ENCODE data around the gene NETO2. TPM values are rescaled to one million over a fixed set of nuclear protein-coding genes. Genes with fewer than 3 reads are reported as not detected.

NETO2 gene
- total and polyA plus RNA-seq, 2 of the 13 experiments (the other 11 are each of a cell fraction or from before 2014, with no cell fraction given) = 8.2 to 13.5 TPM

DNA sequence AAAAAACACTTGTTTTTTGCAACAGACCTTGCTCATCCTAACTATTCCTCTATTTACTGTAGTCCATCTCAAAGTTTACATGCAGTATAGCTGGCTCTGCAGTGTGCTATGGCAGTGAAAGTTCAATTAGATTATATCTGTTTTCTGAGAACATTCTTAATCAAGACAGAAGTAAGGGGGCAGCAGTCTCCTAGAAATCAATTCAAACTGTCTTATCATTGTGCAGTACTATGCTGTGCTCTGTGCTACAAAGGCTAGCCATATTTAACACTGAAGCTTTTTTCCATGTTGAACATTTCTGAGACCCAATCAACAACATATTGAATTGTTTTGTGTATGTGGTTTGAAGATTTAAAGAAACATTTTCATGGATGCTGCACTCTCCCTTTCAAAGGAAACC lies 11.4 kb downstream of the NETO2 start:
- no peak overlapping the region for H3K4me3 ChIP-seq (replicated peaks in 1 of 3; ENCODE audit: insufficient read depth in 1 of 3, low read depth in 2 of 3, low read length in 3 of 3)
- no peaks in the 10 kb centered on the region for H3K27me3 ChIP-seq (ENCODE audit: control insufficient read depth in 1 of 2, insufficient read depth in 2 of 2, low read length in 2 of 2)
- in situ Hi-C loops (cut with HindIII; ENCODE audit: extremely low pct_ligation_motif_present, low pct_unique_long_range_greater_than_20kb) = loop anchor here (10.0 kb wide), 1 partner anchor 188 kb away; no protein-coding TSS in a partner anchor
- BruUV-seq (replicated peaks) = no TSS peak
- no peak overlapping the region for H2AFZ ChIP-seq (ENCODE audit: low read length)
- H3K36me3 ChIP-seq (replicated peaks in 1 of 2; ENCODE audit: control insufficient read depth in 1 of 2, insufficient read depth in 2 of 2, low read length in 2 of 2) = no peaks in the 10 kb centered on the region
- TF ChIP-seq AGO1 (IDR thresholded peaks at IDR 0.05; ENCODE audit: low read depth, low read length, poor library complexity, severe bottlenecking) (no peak), ZBTB10 (CRISPR knock-in tag; IDR thresholded peaks at IDR 0.05; ENCODE audit: borderline replicate concordance) (no peak), ZFP82 (CRISPR knock-in tag; IDR thresholded peaks at IDR 0.05; ENCODE audit: borderline replicate concordance) (no peak), RXRB (CRISPR knock-in tag; IDR thresholded peaks at IDR 0.05; ENCODE audit: borderline replicate concordance) (no peak), REXO4 (CRISPR knock-in tag; IDR thresholded peaks at IDR 0.05; ENCODE audit: borderline replicate concordance) (no peak), GATAD2A (CRISPR knock-in tag; IDR thresholded peaks at IDR 0.05) (no peak), PAF1 (CRISPR knock-in tag; IDR thresholded peaks at IDR 0.05) (no peak), TAF15 (IDR thresholded peaks at IDR 0.05; ENCODE audit: low read depth, low read length, poor library complexity, severe bottlenecking) (no peak), ZNF230 (CRISPR knock-in tag; IDR thresholded peaks at IDR 0.05) (no peak), ZNF713 (CRISPR knock-in tag; IDR thresholded peaks at IDR 0.05) (no peak), ZNF430 (CRISPR knock-in tag; IDR thresholded peaks at IDR 0.05) (no peak)
- TF ChIP-seq, protein P1, sequence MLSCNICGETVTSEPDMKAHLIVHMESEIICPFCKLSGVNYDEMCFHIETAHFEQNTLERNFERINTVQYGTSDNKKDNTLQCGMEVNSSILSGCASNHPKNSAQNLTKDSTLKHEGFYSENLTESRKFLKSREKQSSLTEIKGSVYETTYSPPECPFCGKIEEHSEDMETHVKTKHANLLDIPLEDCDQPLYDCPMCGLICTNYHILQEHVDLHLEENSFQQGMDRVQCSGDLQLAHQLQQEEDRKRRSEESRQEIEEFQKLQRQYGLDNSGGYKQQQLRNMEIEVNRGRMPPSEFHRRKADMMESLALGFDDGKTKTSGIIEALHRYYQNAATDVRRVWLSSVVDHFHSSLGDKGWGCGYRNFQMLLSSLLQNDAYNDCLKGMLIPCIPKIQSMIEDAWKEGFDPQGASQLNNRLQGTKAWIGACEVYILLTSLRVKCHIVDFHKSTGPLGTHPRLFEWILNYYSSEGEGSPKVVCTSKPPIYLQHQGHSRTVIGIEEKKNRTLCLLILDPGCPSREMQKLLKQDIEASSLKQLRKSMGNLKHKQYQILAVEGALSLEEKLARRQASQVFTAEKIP (CRISPR knock-in tag; IDR thresholded peaks at IDR 0.05; ENCODE audit: borderline replicate concordance) = no peak
- TF ChIP-seq, protein P2, sequence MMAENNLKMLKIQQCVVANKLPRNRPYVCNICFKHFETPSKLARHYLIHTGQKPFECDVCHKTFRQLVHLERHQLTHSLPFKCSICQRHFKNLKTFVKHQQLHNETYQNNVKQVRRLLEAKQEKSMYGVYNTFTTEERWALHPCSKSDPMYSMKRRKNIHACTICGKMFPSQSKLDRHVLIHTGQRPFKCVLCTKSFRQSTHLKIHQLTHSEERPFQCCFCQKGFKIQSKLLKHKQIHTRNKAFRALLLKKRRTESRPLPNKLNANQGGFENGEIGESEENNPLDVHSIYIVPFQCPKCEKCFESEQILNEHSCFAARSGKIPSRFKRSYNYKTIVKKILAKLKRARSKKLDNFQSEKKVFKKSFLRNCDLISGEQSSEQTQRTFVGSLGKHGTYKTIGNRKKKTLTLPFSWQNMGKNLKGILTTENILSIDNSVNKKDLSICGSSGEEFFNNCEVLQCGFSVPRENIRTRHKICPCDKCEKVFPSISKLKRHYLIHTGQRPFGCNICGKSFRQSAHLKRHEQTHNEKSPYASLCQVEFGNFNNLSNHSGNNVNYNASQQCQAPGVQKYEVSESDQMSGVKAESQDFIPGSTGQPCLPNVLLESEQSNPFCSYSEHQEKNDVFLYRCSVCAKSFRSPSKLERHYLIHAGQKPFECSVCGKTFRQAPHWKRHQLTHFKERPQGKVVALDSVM (CRISPR knock-in tag; IDR thresholded peaks at IDR 0.05) = no peak
- TF ChIP-seq, protein P3, sequence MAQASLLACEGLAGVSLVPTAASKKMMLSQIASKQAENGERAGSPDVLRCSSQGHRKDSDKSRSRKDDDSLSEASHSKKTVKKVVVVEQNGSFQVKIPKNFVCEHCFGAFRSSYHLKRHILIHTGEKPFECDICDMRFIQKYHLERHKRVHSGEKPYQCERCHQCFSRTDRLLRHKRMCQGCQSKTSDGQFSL (CRISPR knock-in tag; IDR thresholded peaks at IDR 0.05) = no peak
- ATAC-seq = no peak
- H4K20me1 ChIP-seq (ENCODE audit: insufficient read depth, low read length) = no peaks in the 10 kb centered on the region
- DNase-seq (ENCODE audit: low spot score) = no peak
- POLR2A ChIA-PET = no interaction called here
- H3K9me3 ChIP-seq (ENCODE audit: low read length) = no peaks in the 10 kb centered on the region
- no peak overlapping the region for H3K4me2 ChIP-seq (ENCODE audit: low read depth, low read length)
- intact Hi-C loops (cut with micrococcal nuclease; ENCODE audit: unreplicated experiment) = no loop called here
- CTCF ChIA-PET (ENCODE audit: low intra/inter-chr PET ratio, low total read pairs) = no interaction called here
- no peaks in the 10 kb centered on the region for H3K79me2 ChIP-seq (ENCODE audit: insufficient read depth, low read length)
- H3K27ac ChIP-seq (ENCODE audit: extremely low read length, insufficient read depth, low read length) = no peak overlapping the region
- no peak for FAIRE-seq
- no peaks in the 10 kb centered on the region for H3K4me1 ChIP-seq (ENCODE audit: insufficient read depth, low read length)
- no peak overlapping the region for H3K9ac ChIP-seq (ENCODE audit: insufficient read depth, low read depth, low read length)

Measured in HepG2 (cell line).